Measurements from ENCODE around the gene PTPN5. TPM values are rescaled to one million over a fixed set of nuclear protein-coding genes. Genes with fewer than 3 reads are reported as not detected.

Gene PTPN5
- total RNA-seq, 1 donor from 2014 or later = 6.7 TPM

DNA sequence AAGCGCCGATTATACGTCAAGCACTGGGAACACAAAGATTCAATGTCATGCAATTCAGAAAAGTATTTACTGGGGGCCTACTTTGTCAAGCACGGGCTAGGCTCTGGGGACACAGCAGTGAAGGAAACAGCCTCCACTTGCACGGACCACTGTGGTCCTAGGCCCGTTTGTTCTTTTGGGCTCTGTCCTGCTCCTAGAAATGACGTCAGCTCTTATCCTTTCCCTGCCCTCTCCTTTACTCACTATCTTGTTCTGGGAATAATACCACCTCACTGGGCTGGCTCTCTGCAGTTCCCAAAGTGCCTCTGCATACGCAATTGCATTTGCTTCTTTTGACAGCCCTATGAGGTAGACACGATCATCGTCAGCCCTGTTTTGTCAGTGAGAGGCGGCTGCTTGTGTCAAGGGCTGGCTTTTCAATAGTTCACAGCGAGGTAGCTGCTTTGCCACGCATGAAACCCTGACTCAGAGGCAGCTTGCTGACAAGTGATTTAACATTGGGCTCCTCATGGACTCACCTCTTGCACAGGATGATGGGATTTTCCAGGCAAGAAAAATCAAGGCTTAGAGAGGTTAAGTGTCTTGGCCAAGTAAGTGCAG is 42.7 kb downstream of the PTPN5 start:
- H3K9me3 ChIP-seq = no peaks in the 10 kb centered on the region
- H3K27ac ChIP-seq = no peak overlapping the region
- H3K4me1 ChIP-seq = no peaks in the 10 kb centered on the region
- TF ChIP-seq, protein P1, sequence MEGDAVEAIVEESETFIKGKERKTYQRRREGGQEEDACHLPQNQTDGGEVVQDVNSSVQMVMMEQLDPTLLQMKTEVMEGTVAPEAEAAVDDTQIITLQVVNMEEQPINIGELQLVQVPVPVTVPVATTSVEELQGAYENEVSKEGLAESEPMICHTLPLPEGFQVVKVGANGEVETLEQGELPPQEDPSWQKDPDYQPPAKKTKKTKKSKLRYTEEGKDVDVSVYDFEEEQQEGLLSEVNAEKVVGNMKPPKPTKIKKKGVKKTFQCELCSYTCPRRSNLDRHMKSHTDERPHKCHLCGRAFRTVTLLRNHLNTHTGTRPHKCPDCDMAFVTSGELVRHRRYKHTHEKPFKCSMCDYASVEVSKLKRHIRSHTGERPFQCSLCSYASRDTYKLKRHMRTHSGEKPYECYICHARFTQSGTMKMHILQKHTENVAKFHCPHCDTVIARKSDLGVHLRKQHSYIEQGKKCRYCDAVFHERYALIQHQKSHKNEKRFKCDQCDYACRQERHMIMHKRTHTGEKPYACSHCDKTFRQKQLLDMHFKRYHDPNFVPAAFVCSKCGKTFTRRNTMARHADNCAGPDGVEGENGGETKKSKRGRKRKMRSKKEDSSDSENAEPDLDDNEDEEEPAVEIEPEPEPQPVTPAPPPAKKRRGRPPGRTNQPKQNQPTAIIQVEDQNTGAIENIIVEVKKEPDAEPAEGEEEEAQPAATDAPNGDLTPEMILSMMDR (IDR thresholded peaks at IDR 0.05) = no peak
- no peaks in the 10 kb centered on the region for H3K36me3 ChIP-seq
- no peak overlapping the region for H3K4me3 ChIP-seq
- H3K27me3 ChIP-seq = no peaks in the 10 kb centered on the region
- intact Hi-C loops (cut with DNase I) = no loop called here
- DNase-seq (ENCODE audit: low spot score in 2 of 2) = no peak

DNA sequence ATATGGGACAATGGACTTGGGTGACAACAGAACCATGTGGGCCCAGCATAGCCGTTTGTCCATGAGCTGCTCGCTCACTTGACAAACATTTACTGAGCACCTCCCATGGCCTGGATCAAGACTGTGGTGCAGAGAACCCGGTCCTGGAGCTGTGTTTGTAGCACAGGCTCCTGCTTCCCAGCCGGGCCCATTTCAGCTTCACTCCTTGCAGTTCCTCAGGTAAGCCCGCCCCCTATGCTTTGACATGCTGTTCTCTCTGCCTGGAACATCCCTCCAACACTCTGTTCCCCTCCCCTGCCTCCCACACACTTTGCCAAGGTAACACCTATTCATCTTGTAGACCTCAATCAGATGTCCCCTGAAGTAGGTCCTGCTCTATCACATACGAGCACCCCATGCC is 46.3 kb downstream of the PTPN5 start:
- H3K9me3 ChIP-seq = no peaks in the 10 kb centered on the region
- H3K27me3 ChIP-seq = no peaks in the 10 kb centered on the region
- TF ChIP-seq, protein P1 (IDR thresholded peaks at IDR 0.05) = no peak
- no peak overlapping the region for H3K4me3 ChIP-seq
- no peaks in the 10 kb centered on the region for H3K36me3 ChIP-seq
- DNase-seq (ENCODE audit: low spot score in 2 of 2) = no peak
- no peaks in the 10 kb centered on the region for H3K4me1 ChIP-seq
- H3K27ac ChIP-seq = no peak overlapping the region
- intact Hi-C loops (cut with DNase I) = no loop called here

DNA sequence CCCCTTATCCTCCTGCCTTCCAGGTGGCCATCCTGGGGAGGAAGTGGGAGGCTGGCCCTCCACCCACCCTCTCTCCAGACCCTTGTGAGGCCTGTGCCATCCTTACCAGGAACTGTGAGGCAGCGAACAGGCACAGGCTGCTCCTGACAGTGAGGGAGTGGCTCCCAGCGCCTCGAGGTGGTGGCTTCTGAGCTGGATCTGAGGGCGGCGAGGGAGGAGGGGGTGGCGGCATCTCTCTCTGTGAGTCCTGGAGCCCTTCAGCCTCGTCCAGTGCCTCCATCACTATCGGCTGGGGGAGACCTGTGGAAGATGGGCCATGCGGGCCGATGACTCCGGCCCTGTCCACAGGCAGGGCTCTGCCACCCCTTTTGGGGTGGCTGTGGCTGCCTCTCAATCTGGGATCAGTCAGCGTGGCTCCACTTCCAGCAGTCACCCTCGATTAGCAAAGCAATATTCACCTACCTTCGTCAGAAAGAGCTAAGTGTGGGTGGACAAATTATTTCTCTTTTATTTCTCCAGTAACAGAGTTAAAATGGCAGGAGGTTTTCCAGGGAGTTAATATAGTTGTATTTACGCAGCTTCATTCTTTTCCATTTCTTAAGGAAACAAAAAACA is 47.6 kb downstream of the PTPN5 start:
- H3K4me1 ChIP-seq = no peaks in the 10 kb centered on the region
- no peak for DNase-seq (ENCODE audit: low spot score in 2 of 2)
- H3K9me3 ChIP-seq = no peaks in the 10 kb centered on the region
- H3K27me3 ChIP-seq = no peaks in the 10 kb centered on the region
- H3K27ac ChIP-seq = no peak overlapping the region
- H3K4me3 ChIP-seq = no peak overlapping the region
- intact Hi-C loops (cut with DNase I) = no loop called here
- H3K36me3 ChIP-seq = no peaks in the 10 kb centered on the region
- TF ChIP-seq, protein P1 (IDR thresholded peaks at IDR 0.05) = no peak

DNA sequence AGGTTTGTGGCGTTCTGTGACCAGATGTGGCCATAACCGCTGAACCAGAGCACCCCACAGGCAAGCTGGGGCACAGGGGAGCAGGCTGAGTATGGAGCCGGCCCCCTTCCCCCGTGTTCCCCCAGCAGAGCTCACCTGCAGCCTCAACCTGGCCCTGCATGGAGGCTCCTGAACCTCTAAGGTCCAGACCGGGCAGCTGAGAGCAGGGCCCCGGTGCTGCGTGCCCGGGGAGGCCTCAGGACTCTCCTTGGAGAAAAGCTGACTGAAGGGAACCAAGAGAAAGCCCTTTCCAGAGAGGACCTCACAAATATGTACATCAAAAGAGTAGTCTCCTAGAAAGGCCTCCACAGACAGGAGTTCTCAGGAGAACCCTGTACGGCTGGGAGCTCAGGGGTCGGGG is 48.2 kb downstream of the PTPN5 start:
- H3K4me3 ChIP-seq = no peak overlapping the region
- DNase-seq (ENCODE audit: low spot score in 2 of 2) = no peak
- H3K4me1 ChIP-seq = no peaks in the 10 kb centered on the region
- H3K36me3 ChIP-seq = no peaks in the 10 kb centered on the region
- no peaks in the 10 kb centered on the region for H3K27me3 ChIP-seq
- H3K9me3 ChIP-seq = no peaks in the 10 kb centered on the region
- intact Hi-C loops (cut with DNase I) = no loop called here
- TF ChIP-seq, protein P1 (IDR thresholded peaks at IDR 0.05) = no peak
- H3K27ac ChIP-seq = no peak overlapping the region

DNA sequence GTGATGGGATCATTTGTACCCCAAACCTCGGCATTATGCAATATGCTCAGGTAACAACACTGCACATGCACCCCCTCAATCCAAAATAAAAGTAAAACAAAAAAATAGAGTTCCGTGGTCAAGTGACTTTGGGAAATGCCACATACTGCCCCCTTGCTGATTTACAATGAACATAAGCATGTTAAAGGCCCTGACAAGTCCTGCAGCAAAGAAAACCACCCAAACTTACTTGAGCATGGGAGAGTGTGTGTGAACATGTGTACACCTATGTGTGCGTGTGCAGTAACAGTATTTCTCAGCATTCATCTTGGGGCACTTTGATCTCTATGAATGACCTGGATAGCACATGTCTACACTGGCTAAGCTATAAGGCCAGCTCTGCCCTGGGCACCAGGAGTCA is 49.8 kb downstream of the PTPN5 start:
- no peaks in the 10 kb centered on the region for H3K27me3 ChIP-seq
- H3K36me3 ChIP-seq = no peaks in the 10 kb centered on the region
- intact Hi-C loops (cut with DNase I) = no loop called here
- TF ChIP-seq, protein P1 (IDR thresholded peaks at IDR 0.05) = no peak
- H3K4me3 ChIP-seq = no peak overlapping the region
- no peak for DNase-seq (ENCODE audit: low spot score in 2 of 2)
- H3K9me3 ChIP-seq = no peaks in the 10 kb centered on the region
- H3K27ac ChIP-seq = no peak overlapping the region
- no peaks in the 10 kb centered on the region for H3K4me1 ChIP-seq

All from ascending aorta (tissue), 2 donors.